HepG2 (cell line): ENCODE results near the gene GNAS-AS1. TPM values are rescaled to one million over a fixed set of nuclear protein-coding genes. Genes with fewer than 3 reads are reported as not detected.
A peak's percentile ranks its signal among the peaks of the same experiment; 100 is the strongest.

ENCODE experiments used
- ATAC-seq: fragments of 200-7000 bp; cut with Tn5 transposase; 3 replicates; pipeline ENCODE4 v1.9.1; 2020; ENCODE audit warnings: mild to moderate bottlenecking, moderate library complexity
- BruUV-seq: library from RNA; stranded (reverse); fragments of 400-500 nt; replicated peaks from 2 replicates; lab custom pipeline; 2021; lab: Mats Ljungman, UMichigan
- CTCF ChIA-PET: fragments of 300-600 bp; formaldehyde crosslinking; extraction: SDS; loops from one replicate; lab custom pipeline; 2021; ENCODE audit warnings: low total read pairs, inconsistent platforms, low intra/inter-chr PET ratio; lab: Yijun Ruan, JAX
- POLR2A ChIA-PET: fragments of 350-600 bp; sonication (Branson Sonifier 250); formaldehyde crosslinking; loops from one replicate; lab custom pipeline; 2020; ENCODE audit warnings: antibody characterized with exemption, inconsistent platforms; lab: Yijun Ruan, JAX
- DNase-seq: peaks from one replicate; pipeline ENCODE4 v3.0.0-alpha.2; 2015; ENCODE audit warnings: low spot score
- FAIRE-seq: peaks from 3 replicates; lab custom pipeline; 2011; peaks lifted over from hg19 to GRCh38; lab: Jason Lieb, UNC
- H2AFZ ChIP-seq: one replicate; pipeline ENCODE4 v1.6.1; 2011; ENCODE audit warnings: low read length, inconsistent platforms
- H3K27ac ChIP-seq: fragments of 300-600 bp; 3 replicates; pipeline ENCODE4 v1.8.0; 2011; ENCODE audit warnings: mixed run types, mild to moderate bottlenecking, mixed read lengths, low read length, inconsistent platforms; ENCODE audit not compliant: insufficient read depth; ENCODE audit errors: extremely low read length
- H3K27me3 ChIP-seq, 2 experiments: fragments of 200-600 bp in 1 of 2; 2 replicates in 1 of 2; 3 replicates in 1 of 2; pipeline versions ENCODE4 v1.6.0 to v1.8.0; 2011; ENCODE audit warnings: low read length in 2 of 2, mild to moderate bottlenecking in 2 of 2, moderate library complexity in 2 of 2, inconsistent platforms in 1 of 2; ENCODE audit not compliant: insufficient read depth in 2 of 2, control insufficient read depth in 1 of 2
- H3K36me3 ChIP-seq, 2 experiments: fragments of 200-600 bp in 1 of 2; replicated peaks in 1 of 2; 2 replicates in 1 of 2; 3 replicates in 1 of 2; pipeline versions ENCODE4 v1.5.1 to v1.8.0; 2011; ENCODE audit warnings: low read length in 2 of 2, inconsistent platforms in 1 of 2; ENCODE audit not compliant: insufficient read depth in 2 of 2, control insufficient read depth in 1 of 2
- H3K4me1 ChIP-seq: 2 replicates; pipeline ENCODE4 v1.5.1; 2012; ENCODE audit warnings: low read length, inconsistent platforms; ENCODE audit not compliant: insufficient read depth
- H3K4me2 ChIP-seq: 2 replicates; pipeline ENCODE4 v1.6.0; 2011; ENCODE audit warnings: low read depth, low read length, inconsistent platforms
- H3K4me3 ChIP-seq, 3 experiments: fragments of 200-600 bp in 1 of 3; sonication (generic), shearing (Covaris generic) in 1 of 3; replicated peaks in 1 of 3; 2 replicates each; pipeline ENCODE4 v1.5.1; 2011 to 2016; ENCODE audit warnings: low read length in 3 of 3, inconsistent platforms in 2 of 3, low read depth in 2 of 3, mild to moderate bottlenecking in 2 of 3, control low read depth in 1 of 3, mixed read lengths in 1 of 3; ENCODE audit not compliant: insufficient read depth in 1 of 3
- H3K79me2 ChIP-seq: one replicate; pipeline ENCODE4 v1.6.1; 2011; ENCODE audit warnings: low read length, inconsistent platforms; ENCODE audit not compliant: insufficient read depth
- H3K9ac ChIP-seq: 2 replicates; pipeline ENCODE4 v1.6.0; 2011; ENCODE audit warnings: mild to moderate bottlenecking, low read depth, low read length, inconsistent platforms; ENCODE audit not compliant: insufficient read depth
- H3K9me3 ChIP-seq: 2 replicates; pipeline ENCODE4 v1.5.1; 2012; ENCODE audit warnings: mild to moderate bottlenecking, low read length
- H4K20me1 ChIP-seq: 2 replicates; pipeline ENCODE4 v1.6.0; 2011; ENCODE audit warnings: inconsistent platforms, mild to moderate bottlenecking, low read length, moderate library complexity; ENCODE audit not compliant: insufficient read depth
- FOXM1 ChIP-seq: sonication (generic); formaldehyde crosslinking; IDR thresholded peaks from 2 replicates; pipeline ENCODE4 v1.5.0; 2020; ENCODE audit warnings: missing genetic modification reagents
- HMG20A ChIP-seq: IDR thresholded peaks from 2 replicates; pipeline ENCODE4 v1.6.1; 2016; ENCODE audit warnings: borderline replicate concordance
- NRL ChIP-seq: sonication (generic); formaldehyde crosslinking; IDR thresholded peaks from 2 replicates; pipeline ENCODE4 v1.5.0; 2020; ENCODE audit warnings: missing genetic modification reagents, mild to moderate bottlenecking, moderate library complexity, borderline replicate concordance
- PAF1 ChIP-seq: IDR thresholded peaks from 2 replicates; pipeline ENCODE4 v1.6.1; 2016; ENCODE audit warnings: missing genetic modification reagents, missing compliant biosample characterization
- SRF ChIP-seq: IDR thresholded peaks from 2 replicates; pipeline ENCODE4 v1.6.1; 2011; ENCODE audit warnings: mild to moderate bottlenecking, low read depth, low read length, moderate library complexity
- WGBS: methylation state at CpG from one replicate; pipeline ENCODE4 v1.1.6; 2017; ENCODE audit warnings: low lambda C conversion rate; 5-methylcytosine and 5-hydroxymethylcytosine counted together
- in situ Hi-C: cut with HindIII; loops from 2 replicates; pipeline ENCODE4 v1.10.0; 2017; ENCODE audit warnings: low pct_unique_long_range_greater_than_20kb; ENCODE audit not compliant: extremely low pct_ligation_motif_present
- intact Hi-C: fragments of 100-400 bp; cut with micrococcal nuclease; formaldehyde crosslinking; loops from one replicate; pipeline ENCODE4 v1.10.0; 2022; ENCODE audit not compliant: unreplicated experiment
- polyA plus RNA-seq, 8 experiments: library from polyadenylated mRNA; depleted of rRNA in 3 of 8; stranded (reverse) in 7 of 8; unstranded in 1 of 8; fragments of >200 nt; fragmentation: Illumina TruSeq in 4 of 8; extraction: Trizol in 4 of 8; gene quantifications; 2 replicates each; pipeline versions ENCODE4 v1.2.1 to v1.2.3, GENCODE V29; 2011 to 2016; ENCODE audit warnings: low read depth in 4 of 8, missing spikeins in 1 of 8, mixed read lengths in 1 of 8; ENCODE audit not compliant: insufficient read depth in 1 of 8
- total RNA-seq, 5 experiments: library from RNA; depleted of rRNA; stranded (reverse); fragments of >200 nt; fragmentation: Illumina TruSeq; extraction: Trizol; gene quantifications; 2 replicates each; pipeline ENCODE4 v1.2.3, GENCODE V29; 2016; ENCODE audit warnings: low read depth in 1 of 5
- TF ChIP-seq, protein P1 (sequence below): sonication (generic); formaldehyde crosslinking; IDR thresholded peaks from 2 replicates; pipeline ENCODE4 v1.5.0; 2020; ENCODE audit warnings: mild to moderate bottlenecking, missing genetic modification reagents, moderate library complexity
- TF ChIP-seq, protein P2 (sequence below), 2 experiments: sonication (generic) in 1 of 2; formaldehyde crosslinking in 1 of 2; IDR thresholded peaks; 2 replicates each; pipeline versions ENCODE4 v1.4.0 to v1.6.1; 2016 to 2020; ENCODE audit warnings: borderline replicate concordance in 1 of 2, low read depth in 1 of 2, mild to moderate bottlenecking in 1 of 2, missing genetic modification reagents in 1 of 2

The GNAS-AS1 gene
- total and polyA plus RNA-seq, 2 of the 13 experiments (the other 11 are each of a cell fraction or from before 2014, with no cell fraction given) = not detected

DNA sequence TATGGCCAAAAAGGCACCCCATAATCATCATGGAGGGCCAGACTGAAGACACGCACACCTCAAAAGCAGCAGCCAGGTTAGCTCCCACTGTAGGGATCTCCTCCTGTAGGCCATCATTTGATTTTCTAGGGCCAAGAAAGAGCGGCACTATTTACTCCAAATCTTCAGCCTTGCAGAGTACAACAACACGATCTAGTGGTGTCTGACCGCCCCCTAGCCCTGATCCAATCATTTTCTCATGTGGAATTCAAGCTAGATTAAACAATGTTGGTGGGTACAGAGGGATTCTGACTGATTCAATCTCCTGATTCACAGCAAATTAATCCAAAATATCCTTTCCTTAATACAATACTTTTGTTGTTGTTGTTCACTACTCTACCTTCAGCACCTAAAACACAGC lies 12.5 kb downstream of the GNAS-AS1 start (continued):
- TF ChIP-seq, protein P1, sequence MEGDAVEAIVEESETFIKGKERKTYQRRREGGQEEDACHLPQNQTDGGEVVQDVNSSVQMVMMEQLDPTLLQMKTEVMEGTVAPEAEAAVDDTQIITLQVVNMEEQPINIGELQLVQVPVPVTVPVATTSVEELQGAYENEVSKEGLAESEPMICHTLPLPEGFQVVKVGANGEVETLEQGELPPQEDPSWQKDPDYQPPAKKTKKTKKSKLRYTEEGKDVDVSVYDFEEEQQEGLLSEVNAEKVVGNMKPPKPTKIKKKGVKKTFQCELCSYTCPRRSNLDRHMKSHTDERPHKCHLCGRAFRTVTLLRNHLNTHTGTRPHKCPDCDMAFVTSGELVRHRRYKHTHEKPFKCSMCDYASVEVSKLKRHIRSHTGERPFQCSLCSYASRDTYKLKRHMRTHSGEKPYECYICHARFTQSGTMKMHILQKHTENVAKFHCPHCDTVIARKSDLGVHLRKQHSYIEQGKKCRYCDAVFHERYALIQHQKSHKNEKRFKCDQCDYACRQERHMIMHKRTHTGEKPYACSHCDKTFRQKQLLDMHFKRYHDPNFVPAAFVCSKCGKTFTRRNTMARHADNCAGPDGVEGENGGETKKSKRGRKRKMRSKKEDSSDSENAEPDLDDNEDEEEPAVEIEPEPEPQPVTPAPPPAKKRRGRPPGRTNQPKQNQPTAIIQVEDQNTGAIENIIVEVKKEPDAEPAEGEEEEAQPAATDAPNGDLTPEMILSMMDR (CRISPR knock-in tag) = peak; percentile 23

DNA sequence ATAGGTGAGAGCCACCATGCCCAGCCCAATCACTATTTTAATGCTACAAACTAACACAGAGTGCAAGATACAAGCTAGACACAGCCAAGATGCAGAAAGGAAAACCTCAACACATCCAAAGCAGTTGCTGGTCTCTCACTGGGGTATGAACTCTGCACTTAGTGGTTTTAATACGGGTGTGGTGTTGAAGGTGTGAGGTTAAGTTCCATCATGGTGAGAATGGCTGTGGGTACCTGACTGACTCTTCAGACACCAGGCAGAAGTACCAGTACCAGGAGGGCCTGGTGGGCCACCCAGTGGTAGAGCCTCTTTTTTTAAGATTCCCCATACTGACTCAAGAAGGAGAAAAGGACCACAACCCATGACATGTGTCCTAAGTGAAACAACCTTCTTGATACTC lies 13.0 kb downstream of the GNAS-AS1 start:
- BruUV-seq = no TSS peak
- no peaks in the 10 kb centered on the region for H3K9me3 ChIP-seq
- no peak for DNase-seq
- TF ChIP-seq, protein P2, sequence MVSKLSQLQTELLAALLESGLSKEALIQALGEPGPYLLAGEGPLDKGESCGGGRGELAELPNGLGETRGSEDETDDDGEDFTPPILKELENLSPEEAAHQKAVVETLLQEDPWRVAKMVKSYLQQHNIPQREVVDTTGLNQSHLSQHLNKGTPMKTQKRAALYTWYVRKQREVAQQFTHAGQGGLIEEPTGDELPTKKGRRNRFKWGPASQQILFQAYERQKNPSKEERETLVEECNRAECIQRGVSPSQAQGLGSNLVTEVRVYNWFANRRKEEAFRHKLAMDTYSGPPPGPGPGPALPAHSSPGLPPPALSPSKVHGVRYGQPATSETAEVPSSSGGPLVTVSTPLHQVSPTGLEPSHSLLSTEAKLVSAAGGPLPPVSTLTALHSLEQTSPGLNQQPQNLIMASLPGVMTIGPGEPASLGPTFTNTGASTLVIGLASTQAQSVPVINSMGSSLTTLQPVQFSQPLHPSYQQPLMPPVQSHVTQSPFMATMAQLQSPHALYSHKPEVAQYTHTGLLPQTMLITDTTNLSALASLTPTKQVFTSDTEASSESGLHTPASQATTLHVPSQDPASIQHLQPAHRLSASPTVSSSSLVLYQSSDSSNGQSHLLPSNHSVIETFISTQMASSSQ (IDR thresholded peaks at IDR 0.05; ENCODE audit: low read depth) = no peak
- TF ChIP-seq, protein P2 (CRISPR knock-in tag; IDR thresholded peaks at IDR 0.05; ENCODE audit: borderline replicate concordance) = no peak
- TF ChIP-seq PAF1 (no peak), SRF (no peak), NRL (no peak), HMG20A (CRISPR knock-in tag) (no peak), FOXM1 (CRISPR knock-in tag) (no peak)
- no peak overlapping the region for H3K9ac ChIP-seq
- peaks cover 10 to 90% of the 10 kb centered on the region in 2 experiments; a peak in 4 of 5 replicates for H3K27me3 ChIP-seq
- ChIA-PET CTCF (interaction anchor here (3.0 kb wide), 1 partner anchor 356 kb away, joined by 12 read pairs; no protein-coding TSS in a partner anchor), POLR2A (no interaction called here)
- no peaks in the 10 kb centered on the region for H3K79me2 ChIP-seq
- H3K4me2 ChIP-seq = no peak overlapping the region
- no peaks in the 10 kb centered on the region for H3K36me3 ChIP-seq
- intact Hi-C loops = loop anchor here (5.0 kb wide), 1 partner anchor 590 kb away; no protein-coding TSS in a partner anchor
- ATAC-seq = no peak
- no peak for FAIRE-seq
- H3K4me3 ChIP-seq = no peak overlapping the region
- no peak overlapping the region for H3K27ac ChIP-seq
- no peaks in the 10 kb centered on the region for H4K20me1 ChIP-seq
- in situ Hi-C loops = no loop called here
- 0% methylated on average over 1 of the region's 1 CpG for WGBS
- no peaks in the 10 kb centered on the region for H3K4me1 ChIP-seq
- no peak overlapping the region for H2AFZ ChIP-seq
